ENCODE data around the gene ASPG.
A peak's percentile ranks its signal among the peaks of the same experiment; 100 is the strongest.

ASPG gene

DNA sequence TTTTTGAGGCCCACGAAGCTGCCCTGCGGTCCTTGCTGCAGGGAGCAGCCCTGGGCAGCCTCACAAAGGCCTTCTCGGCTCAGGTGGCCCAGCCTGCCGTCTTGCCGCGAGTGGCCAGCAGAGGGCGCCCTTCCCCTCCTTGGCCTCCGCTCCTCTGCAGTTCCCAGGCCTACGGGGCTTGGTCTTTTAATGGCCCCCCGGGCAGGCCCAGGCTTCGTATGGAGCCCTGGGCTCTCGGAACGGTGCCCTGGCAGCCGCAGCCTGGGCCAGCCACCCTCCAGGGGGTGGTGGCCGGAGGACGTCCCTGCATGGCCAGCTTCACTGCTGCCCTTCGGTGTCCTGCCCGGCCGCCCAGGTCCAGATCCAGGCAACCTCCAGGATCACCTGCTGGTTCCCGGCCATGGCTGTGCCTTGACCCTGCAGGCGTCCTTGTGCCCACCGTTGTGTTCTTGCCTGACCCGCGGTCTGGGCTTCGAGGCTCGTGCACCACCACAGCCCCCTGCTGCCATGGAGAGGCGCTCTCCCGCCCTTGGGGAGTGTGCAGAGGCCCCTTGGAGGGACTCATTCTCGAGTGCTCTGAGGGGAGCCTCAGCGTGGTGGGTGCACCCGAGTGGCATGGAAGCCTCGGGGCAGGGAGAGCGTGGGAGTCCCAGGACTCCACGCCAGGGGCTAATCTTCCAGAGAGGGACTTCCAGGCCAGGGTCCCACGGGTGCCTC, 9.4 kb downstream of the ASPG start:
- DNase-seq: peak; percentile 77

DNA sequence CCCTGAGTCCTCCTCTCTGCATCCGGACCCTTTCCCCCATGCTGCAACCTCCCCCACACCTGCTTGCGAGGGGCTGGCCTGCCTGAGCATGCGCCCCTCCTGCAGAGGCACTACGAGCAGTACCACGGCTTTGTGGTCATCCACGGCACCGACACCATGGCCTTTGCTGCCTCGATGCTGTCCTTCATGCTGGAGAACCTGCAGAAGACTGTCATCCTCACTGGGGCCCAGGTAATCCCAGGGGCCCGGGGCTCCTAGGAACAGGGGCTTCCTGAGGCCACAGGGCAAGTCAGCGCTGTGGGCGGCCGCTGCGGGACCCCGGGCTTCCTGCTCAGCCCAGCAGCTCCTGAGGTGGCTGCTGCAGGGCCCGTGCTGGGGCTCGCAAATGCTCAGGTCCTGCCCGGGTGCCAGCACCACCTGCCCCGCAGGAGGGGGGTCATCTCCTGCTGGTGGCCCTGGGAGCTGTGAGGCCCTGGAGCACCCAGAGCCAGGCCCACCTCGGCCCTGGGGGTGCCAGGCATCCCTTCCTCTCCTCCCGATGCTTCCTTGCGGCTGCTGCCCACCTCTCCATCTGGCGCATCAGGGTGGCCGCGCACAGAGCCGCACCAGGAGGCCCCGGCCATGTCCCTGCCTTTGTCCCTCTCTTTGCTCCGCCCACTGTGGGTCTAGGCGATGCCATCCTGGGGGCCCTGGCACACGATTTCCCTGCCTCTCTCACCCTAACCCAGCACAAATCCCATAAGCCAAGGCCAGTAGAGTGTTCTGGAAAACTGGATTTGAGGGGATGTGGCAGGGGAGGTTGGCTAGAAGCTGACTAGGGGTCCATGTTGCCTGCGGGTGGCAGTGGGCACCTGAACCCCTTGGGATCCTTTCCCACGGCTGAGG, 10.2 kb downstream of the ASPG start:
- DNase-seq: no peak

GRCh38 chr14:104096318-104096717, 10.8 kb downstream of the ASPG start:
- no peak for DNase-seq

- DNase-seq: no peak
Observed at GRCh38 chr14:104096751-104097700, 11.5 kb downstream of the ASPG start.

GRCh38 chr14:104098272-104099095, 13.0 kb downstream of the ASPG start:
- no peak for DNase-seq

- no peak for DNase-seq
Observed at GRCh38 chr14:104099096-104100041, 13.9 kb downstream of the ASPG start.

DNA sequence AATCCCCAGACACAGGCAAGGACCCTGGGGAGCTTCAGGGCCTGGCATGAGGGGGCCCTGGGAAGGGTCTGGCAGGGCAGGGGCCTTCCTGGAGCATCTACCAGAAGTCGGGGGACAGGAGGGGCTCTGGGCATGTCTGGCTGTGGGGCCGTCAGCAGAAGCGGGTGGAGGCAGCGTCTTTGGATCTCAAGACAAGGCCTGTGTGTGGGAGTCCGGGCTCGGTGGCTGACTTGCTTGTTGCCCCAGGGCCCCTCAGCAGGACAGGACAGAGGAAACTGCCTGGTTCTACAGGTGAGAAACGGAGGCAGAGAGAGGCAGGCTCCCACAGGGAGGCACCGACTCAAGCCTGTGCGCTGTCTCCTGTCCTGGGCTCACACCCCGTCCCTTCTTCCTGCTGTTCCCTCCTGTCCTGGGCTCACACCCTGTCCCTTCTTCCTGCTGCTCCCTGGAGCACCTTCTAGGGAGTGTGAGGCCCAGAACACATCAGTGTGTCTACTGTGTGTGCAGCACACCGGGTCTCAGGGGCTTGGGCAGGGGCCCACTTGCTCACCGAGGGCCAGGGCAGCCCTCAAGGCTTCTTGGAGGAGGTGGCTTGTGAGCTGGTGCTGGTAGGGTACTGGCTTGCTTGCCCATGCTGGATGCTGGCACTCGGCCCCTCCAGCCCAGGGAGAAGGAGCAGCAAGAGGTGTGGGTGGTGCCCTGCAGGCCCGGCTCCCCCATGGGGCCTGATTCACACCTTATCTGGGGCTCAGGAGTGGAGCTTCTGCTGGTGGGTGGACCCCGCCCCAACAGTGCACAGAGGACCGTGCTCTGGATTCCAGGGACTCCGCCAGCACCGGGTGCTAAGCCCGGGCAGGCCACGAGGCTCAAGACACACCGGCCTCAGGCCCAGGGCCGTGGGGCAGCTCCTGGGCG, 14.9 kb downstream of the ASPG start:
- no peak for DNase-seq

GRCh38 chr14:104101086-104101621, 15.7 kb downstream of the ASPG start:
- DNase-seq: no peak

GRCh38 chr14:104101651-104102281, 16.3 kb downstream of the ASPG start:
- no peak for DNase-seq

DNA sequence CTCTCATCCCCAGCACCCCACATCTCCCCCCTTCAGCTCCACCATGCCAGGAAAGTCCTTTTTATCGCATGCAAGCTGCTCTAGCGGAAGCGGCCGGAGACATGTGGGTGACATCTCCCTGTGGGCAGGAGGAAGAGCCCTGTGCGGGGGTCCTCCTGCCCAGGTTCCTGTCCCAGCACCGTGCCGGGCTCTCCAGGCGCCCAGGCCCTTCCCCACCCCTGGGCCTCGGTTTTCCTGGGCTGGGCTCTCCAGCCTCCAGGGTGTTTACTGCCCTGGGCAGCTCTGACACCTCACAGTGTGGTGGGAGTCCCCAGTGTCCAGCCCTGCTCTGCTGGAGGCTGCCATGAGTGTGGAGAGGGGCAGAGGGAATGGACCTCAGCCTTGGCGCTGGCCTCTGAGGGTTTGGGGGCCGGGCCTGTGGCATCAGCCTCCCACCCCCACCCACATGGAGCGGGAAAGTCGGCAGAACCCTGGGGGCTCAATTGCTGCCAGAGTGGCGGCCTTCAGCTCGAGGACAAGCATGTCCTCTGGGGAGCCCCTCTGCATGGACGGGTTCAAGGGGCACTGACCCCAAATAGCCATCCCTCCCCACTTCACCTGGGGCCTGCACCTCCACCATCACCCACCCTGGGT, 16.9 kb downstream of the ASPG start:
- DNase-seq: no peak

DNA sequence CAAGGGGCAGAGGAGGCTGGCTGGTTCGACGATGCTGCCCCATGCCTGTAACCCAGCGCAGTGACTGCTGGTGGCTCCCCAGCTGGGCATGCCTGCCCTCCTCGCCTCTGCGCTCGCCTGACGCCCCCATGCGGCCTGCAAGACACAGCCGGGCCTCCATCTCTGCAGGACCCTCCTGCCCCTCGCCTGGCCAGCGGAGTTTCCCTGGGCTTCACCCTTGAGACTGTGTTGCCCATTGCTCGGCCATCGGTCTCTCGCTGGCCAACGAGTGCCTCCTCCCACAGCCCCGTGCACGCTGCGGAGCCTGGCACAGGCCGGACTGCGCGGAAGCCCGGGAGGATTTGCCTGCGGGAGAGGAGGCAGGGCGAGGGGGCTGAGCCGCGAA, 17.6 kb downstream of the ASPG start:
- DNase-seq: no peak

DNA sequence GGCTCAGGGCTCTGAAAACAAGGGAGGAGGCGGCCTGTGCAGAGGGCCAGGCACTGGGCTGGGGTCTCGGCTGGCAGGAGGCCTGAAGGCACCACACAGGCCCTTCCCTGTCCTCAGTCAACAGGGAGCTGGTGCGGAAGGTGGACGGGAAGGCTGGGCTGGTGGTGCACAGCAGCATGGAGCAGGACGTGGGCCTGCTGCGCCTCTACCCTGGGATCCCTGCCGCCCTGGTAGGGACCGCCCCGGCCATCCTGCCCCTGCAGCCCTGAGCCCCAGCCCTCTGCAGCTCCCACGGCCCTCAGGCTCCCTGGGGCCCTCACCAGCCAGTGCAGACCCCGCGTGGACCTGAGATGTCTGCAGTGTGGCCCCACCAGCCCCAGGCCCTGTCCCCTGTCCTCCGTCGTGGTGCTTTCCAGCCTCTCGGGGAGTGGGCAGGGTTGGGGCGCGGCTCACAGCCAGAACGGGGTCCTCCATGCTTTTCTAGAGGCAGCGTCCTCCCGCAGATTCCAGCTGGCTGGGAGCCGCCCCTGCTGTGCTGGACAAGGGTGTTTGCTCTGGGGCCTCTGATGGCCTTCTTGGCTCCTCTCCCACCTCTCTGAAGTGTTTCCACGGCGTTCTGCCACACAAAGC, 18.1 kb downstream of the ASPG start:
- no peak for DNase-seq

DNA sequence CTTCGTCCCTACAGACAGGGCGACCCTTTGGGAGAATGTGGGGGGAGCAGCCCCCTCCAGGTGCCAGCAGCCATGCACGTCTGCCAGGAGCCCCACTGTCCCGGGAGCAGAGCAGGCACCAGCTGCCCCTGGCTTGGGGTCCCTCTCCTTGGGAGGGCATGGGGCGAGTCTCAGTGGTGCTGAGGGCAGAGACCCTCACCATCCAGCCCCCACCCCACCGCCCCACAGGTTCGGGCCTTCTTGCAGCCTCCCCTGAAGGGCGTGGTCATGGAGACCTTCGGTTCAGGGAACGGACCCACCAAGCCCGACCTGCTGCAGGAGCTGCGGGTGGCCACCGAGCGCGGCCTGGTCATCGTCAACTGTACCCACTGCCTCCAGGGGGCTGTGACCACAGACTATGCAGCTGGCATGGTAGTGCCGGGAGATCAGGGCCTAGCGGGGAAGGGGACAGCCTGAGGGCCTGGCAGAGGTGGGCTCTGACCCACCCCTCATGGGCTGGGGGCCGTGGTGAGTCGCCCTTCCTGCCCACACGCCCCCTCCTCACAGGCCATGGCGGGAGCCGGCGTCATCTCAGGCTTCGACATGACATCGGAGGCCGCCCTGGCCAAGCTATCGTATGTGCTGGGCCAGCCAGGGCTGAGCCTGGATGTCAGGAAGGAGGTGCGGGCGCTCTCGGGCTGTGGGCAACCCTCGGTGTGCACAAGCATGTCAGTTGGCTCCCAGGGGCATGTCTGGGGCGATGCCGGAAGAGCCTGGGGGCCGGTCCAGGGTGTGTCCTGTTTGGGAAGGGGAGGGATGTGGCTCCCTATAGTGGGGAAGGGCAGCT, 18.8 kb downstream of the ASPG start:
- no peak for DNase-seq

DNA sequence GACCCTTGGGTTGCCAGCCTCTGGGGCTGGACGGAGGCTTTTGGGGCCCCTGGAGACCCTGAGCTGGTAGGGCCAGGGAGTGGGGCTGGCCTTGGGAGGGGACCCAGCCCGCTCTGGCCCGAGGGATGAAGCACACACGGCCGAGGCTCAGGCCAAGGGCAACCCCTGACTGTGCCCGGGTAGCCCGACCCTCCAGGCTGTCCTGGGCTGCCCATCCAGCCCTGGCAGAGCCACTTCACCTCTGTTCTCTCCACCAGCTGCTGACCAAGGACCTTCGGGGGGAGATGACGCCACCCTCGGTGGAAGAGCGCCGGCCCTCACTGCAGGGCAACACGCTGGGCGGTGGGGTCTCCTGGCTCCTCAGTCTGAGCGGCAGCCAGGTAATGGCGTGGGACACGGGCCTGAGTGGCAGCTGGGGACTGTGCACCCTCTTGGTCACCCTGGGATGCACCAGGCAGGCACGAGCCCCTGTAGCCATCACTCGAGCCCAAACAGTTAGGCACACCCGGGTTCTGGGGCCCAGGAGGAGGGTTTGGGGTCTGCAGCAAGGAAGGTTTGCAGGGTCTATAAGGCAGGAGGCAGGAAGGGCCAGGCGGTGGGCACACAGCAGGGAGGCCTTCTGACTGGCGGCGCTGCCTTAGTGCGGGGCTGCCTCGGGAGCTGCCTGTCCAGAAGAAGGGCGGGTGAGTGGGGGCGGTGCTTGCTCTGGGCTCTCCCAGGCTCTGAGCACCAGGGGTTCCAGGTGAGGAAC, 19.7 kb downstream of the ASPG start:
- DNase-seq: no peak

DNA sequence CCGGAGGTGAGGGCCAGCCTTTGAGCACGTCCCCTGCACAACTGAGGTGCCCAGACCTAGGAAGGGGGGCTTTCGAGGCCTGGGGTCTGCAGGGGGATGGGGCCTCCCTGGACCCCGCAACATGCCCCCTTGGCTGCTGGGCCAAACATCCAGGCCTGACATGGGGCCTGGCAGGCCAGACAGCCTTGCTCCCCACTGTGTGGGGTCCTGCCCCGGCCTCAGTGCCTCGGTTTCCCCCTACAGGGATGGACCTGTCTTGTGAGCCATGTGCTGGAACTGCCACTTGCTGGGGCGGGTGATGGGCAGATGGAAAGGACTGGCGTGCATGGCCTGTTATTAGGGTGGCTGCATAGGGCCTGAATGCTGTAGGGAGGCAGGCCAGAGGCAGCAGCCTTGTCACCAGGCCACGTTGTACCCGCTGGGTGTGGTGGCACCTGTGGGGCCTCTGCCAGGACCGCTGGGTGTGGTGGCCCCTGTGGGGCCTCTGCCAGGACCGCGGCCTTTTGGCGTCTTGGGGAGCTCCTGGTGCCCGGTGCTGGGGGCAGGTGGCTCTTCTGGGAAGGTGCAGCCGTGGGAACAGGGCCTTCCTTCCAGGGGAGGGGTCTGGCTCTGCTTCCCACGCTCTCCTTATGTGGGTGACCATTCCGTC, 20.4 kb downstream of the ASPG start:
- no peak for DNase-seq

- no peak for DNase-seq
Observed at GRCh38 chr14:104106471-104106991, 21.0 kb downstream of the ASPG start.
